ENCODE measurements around the gene DCP2.
A peak's percentile ranks its signal among the peaks of the same experiment; 100 is the strongest.

DCP2 gene

GRCh38 chr5:113022661-113023060, 46.1 kb downstream of the DCP2 start:
- no peak for DNase-seq

GRCh38 chr5:113024076-113024697, 47.6 kb downstream of the DCP2 start:
- DNase-seq: no peak

GRCh38 chr5:113025596-113025995, 49.0 kb downstream of the DCP2 start:
- DNase-seq: no peak

- no peak for DNase-seq
Measured at GRCh38 chr5:113026211-113026610, 49.6 kb downstream of the DCP2 start.

- DNase-seq: no peak
Measured at GRCh38 chr5:113027015-113027414, 50.4 kb downstream of the DCP2 start.

GRCh38 chr5:113027431-113027830, 50.8 kb downstream of the DCP2 start:
- no peak for DNase-seq

- DNase-seq: no peak
Measured at GRCh38 chr5:113029614-113030013, 53.0 kb downstream of the DCP2 start.

GRCh38 chr5:113031104-113031503, 54.5 kb downstream of the DCP2 start:
- DNase-seq: no peak

GRCh38 chr5:113031557-113031956, 55.0 kb downstream of the DCP2 start:
- no peak for DNase-seq

- no peak for DNase-seq
Measured at GRCh38 chr5:113034182-113034773, 57.7 kb downstream of the DCP2 start.

- no peak for DNase-seq
Measured at GRCh38 chr5:113035096-113035495, 58.5 kb downstream of the DCP2 start.

- no peak for DNase-seq
Measured at GRCh38 chr5:113036321-113036720, 59.7 kb downstream of the DCP2 start.

- DNase-seq: no peak
Measured at GRCh38 chr5:113036826-113037225, 60.2 kb downstream of the DCP2 start.

- no peak for DNase-seq
Measured at GRCh38 chr5:113038136-113038535, 61.5 kb downstream of the DCP2 start.

- no peak for DNase-seq
Measured at GRCh38 chr5:113038714-113039113, 62.1 kb downstream of the DCP2 start.

GRCh38 chr5:113039229-113039933, 62.8 kb downstream of the DCP2 start:
- no peak for DNase-seq

- no peak for DNase-seq
Measured at GRCh38 chr5:113039934-113040285, 63.3 kb downstream of the DCP2 start.

- DNase-seq: no peak
Measured at GRCh38 chr5:113040672-113041260, 64.2 kb downstream of the DCP2 start.

- no peak for DNase-seq
Measured at GRCh38 chr5:113042491-113043243, 66.1 kb downstream of the DCP2 start.

GRCh38 chr5:113043491-113043931, 66.9 kb downstream of the DCP2 start:
- no peak for DNase-seq

- peak; percentile 28 for DNase-seq
Measured at GRCh38 chr5:113044776-113045465, 68.3 kb downstream of the DCP2 start.

GRCh38 chr5:113047234-113047633, 70.6 kb downstream of the DCP2 start:
- no peak for DNase-seq
